Measurements from ENCODE around the gene COL6A2. TPM values are rescaled to one million over a fixed set of nuclear protein-coding genes. Genes with fewer than 3 reads are reported as not detected.

COL6A2 gene
- total RNA-seq, 1 donor from 2014 or later: 378 TPM

GRCh38 chr21:46054451-46054881, 43.4 kb upstream of the COL6A2 start:
- Mint-ChIP-seq H3K36me3 (ENCODE audit: low read depth, unreplicated experiment) (peaks cover 17% of the 10 kb centered on the region), H3K4me1 (ENCODE audit: unreplicated experiment) (peaks cover 5% of the 10 kb centered on the region), H3K27me3 (ENCODE audit: unreplicated experiment) (peaks cover 16% of the 10 kb centered on the region), H3K4me3 (ENCODE audit: unreplicated experiment) (peak overlapping the region; percentile 74), H3K9me3 (ENCODE audit: unreplicated experiment) (peaks cover 4% of the 10 kb centered on the region), H3K27ac (ENCODE audit: unreplicated experiment) (no peak overlapping the region)
- no peak for DNase-seq (ENCODE audit: low spot score)
- TF ChIP-seq CTCF (IDR thresholded peaks at IDR 0.05; ENCODE audit: unreplicated experiment): no peak

- DNase-seq (ENCODE audit: low spot score): no peak
- Mint-ChIP-seq H3K4me1 (ENCODE audit: unreplicated experiment) (peaks cover 3% of the 10 kb centered on the region), H3K36me3 (ENCODE audit: low read depth, unreplicated experiment) (peaks cover 17% of the 10 kb centered on the region), H3K27ac (ENCODE audit: unreplicated experiment) (no peak overlapping the region), H3K4me3 (ENCODE audit: unreplicated experiment) (no peak overlapping the region), H3K9me3 (ENCODE audit: unreplicated experiment) (peaks cover 4% of the 10 kb centered on the region), H3K27me3 (ENCODE audit: unreplicated experiment) (peaks cover 16% of the 10 kb centered on the region)
- TF ChIP-seq CTCF (IDR thresholded peaks at IDR 0.05; ENCODE audit: unreplicated experiment): no peak
Observed at GRCh38 chr21:46055863-46056281, 42.0 kb upstream of the COL6A2 start.

- Mint-ChIP-seq H3K4me3 (ENCODE audit: unreplicated experiment) (no peak overlapping the region), H3K27me3 (ENCODE audit: unreplicated experiment) (peaks cover 16% of the 10 kb centered on the region), H3K9me3 (ENCODE audit: unreplicated experiment) (peaks cover 4% of the 10 kb centered on the region), H3K27ac (ENCODE audit: unreplicated experiment) (no peak overlapping the region), H3K36me3 (ENCODE audit: low read depth, unreplicated experiment) (peaks cover 14% of the 10 kb centered on the region), H3K4me1 (ENCODE audit: unreplicated experiment) (peaks cover 3% of the 10 kb centered on the region)
- no peak for TF ChIP-seq CTCF (IDR thresholded peaks at IDR 0.05; ENCODE audit: unreplicated experiment)
- DNase-seq (ENCODE audit: low spot score): no peak
Observed at GRCh38 chr21:46056450-46056903, 41.4 kb upstream of the COL6A2 start.

GRCh38 chr21:46057111-46057709, 40.7 kb upstream of the COL6A2 start:
- Mint-ChIP-seq H3K4me1 (ENCODE audit: unreplicated experiment) (peaks cover 3% of the 10 kb centered on the region), H3K27ac (ENCODE audit: unreplicated experiment) (no peak overlapping the region)

More at GRCh38 chr21:46057111-46057709, 40.7 kb upstream of the COL6A2 start:
- H3K9me3 Mint-ChIP-seq (ENCODE audit: unreplicated experiment): peaks cover 7% of the 10 kb centered on the region
- DNase-seq (ENCODE audit: low spot score): no peak
- TF ChIP-seq CTCF (IDR thresholded peaks at IDR 0.05; ENCODE audit: unreplicated experiment): no peak
- H3K27me3 Mint-ChIP-seq (ENCODE audit: unreplicated experiment): peaks cover 15% of the 10 kb centered on the region
- peaks cover 18% of the 10 kb centered on the region for H3K36me3 Mint-ChIP-seq (ENCODE audit: low read depth, unreplicated experiment)
- no peak overlapping the region for H3K4me3 Mint-ChIP-seq (ENCODE audit: unreplicated experiment)
